PFSK-1 (cell line): ENCODE results near the gene MAPK8.

Source experiments
- FOXP2 ChIP-seq: optimal IDR thresholded peaks from 2 replicates; pipeline ENCODE3; 2011; ENCODE audit warnings: borderline replicate concordance, control low read depth, inconsistent platforms; ENCODE audit not compliant: insufficient read depth; ENCODE audit errors: extremely low read length, extremely low read depth
- POLR2AphosphoS5 ChIP-seq: IDR thresholded peaks from 2 replicates; pipeline ENCODE4 v1.6.1; 2012; ENCODE audit warnings: low read depth, mild to moderate bottlenecking, control low read depth, low read length, moderate library complexity
- REST ChIP-seq, 2 experiments: IDR thresholded peaks; 2 replicates each; pipeline versions ENCODE4 v1.6.1 to v1.8.0; 2011 to 2012; ENCODE audit warnings: low read depth in 2 of 2, low read length in 2 of 2, control low read depth in 1 of 2, inconsistent platforms in 1 of 2, mild to moderate bottlenecking in 1 of 2, moderate library complexity in 1 of 2; ENCODE audit not compliant: insufficient read depth in 1 of 2
- SIN3A ChIP-seq: IDR thresholded peaks from 2 replicates; pipeline ENCODE4 v1.6.1; 2012; ENCODE audit warnings: mild to moderate bottlenecking, low read length, moderate library complexity, borderline replicate concordance; ENCODE audit not compliant: insufficient read depth
- TAF1 ChIP-seq: IDR thresholded peaks from 2 replicates; pipeline ENCODE4 v1.6.1; 2012; ENCODE audit warnings: low read length, control low read depth, borderline replicate concordance; ENCODE audit not compliant: insufficient read depth

The MAPK8 gene

GRCh38 chr10:48455392-48456151 is 149.1 kb downstream of the MAPK8 start:
- TF ChIP-seq SIN3A: no peak
- no peak for TF ChIP-seq TAF1
- no peak for TF ChIP-seq POLR2AphosphoS5
- no peak for TF ChIP-seq REST (IDR thresholded peaks at IDR 0.05; ENCODE audit: insufficient read depth in 1 of 2, low read depth in 2 of 2, low read length in 2 of 2)
- no peak for TF ChIP-seq FOXP2

- TF ChIP-seq FOXP2 (no peak), POLR2AphosphoS5 (no peak), REST (IDR thresholded peaks at IDR 0.05; ENCODE audit: insufficient read depth in 1 of 2, low read depth in 2 of 2, low read length in 2 of 2) (no peak), TAF1 (no peak), SIN3A (no peak)
Measured at GRCh38 chr10:48456361-48456804, 149.9 kb downstream of the MAPK8 start.

- TF ChIP-seq SIN3A (no peak), POLR2AphosphoS5 (no peak), FOXP2 (no peak), REST (IDR thresholded peaks at IDR 0.05; ENCODE audit: insufficient read depth in 1 of 2, low read depth in 2 of 2, low read length in 2 of 2) (no peak), TAF1 (no peak)
Measured at GRCh38 chr10:48456808-48457761, 150.6 kb downstream of the MAPK8 start.

GRCh38 chr10:48457949-48458661 is 151.6 kb downstream of the MAPK8 start:
- TF ChIP-seq SIN3A: no peak
- no peak for TF ChIP-seq FOXP2
- TF ChIP-seq TAF1: no peak
- no peak for TF ChIP-seq POLR2AphosphoS5
- TF ChIP-seq REST (IDR thresholded peaks at IDR 0.05; ENCODE audit: insufficient read depth in 1 of 2, low read depth in 2 of 2, low read length in 2 of 2): no peak
